Measurements from ENCODE around the gene FNIP2. TPM values are rescaled to one million over a fixed set of nuclear protein-coding genes. Genes with fewer than 3 reads are reported as not detected.
"Not testable (repeated sequence)": the region's sequence is repeated elsewhere in the genome, so short reads cannot be mapped to it uniquely, and the experiment has no call there.

Gene FNIP2
- total and polyA plus RNA-seq, 4 donors = 8.8 to 88.7 (median 23.5) TPM

GRCh38 chr4:158808399-158808798 lies 39.6 kb downstream of the FNIP2 start:
- H3K4me3 ChIP-seq (ENCODE audit: low read depth in 1 of 3, low read length in 3 of 3) = peak overlapping the region in 1 of 3 donors; percentile 32
- no peaks in the 10 kb centered on the region for H3K9me3 ChIP-seq (ENCODE audit: control insufficient read depth in 4 of 4, low read length in 3 of 4)
- no peaks in the 10 kb centered on the region for H3K36me3 ChIP-seq (ENCODE audit: control insufficient read depth in 4 of 4, insufficient read depth in 3 of 4, low read depth in 1 of 4, low read length in 3 of 4)
- H3K9ac ChIP-seq (ENCODE audit: low read depth in 1 of 2, low read length in 2 of 2) = no peak overlapping the region
- DNase-seq (ENCODE audit: low spot score) = no peak
- TF ChIP-seq MAX (IDR thresholded peaks at IDR 0.05) = no peak
- no peak for TF ChIP-seq GABPA (IDR thresholded peaks at IDR 0.05 in 1 of 2, conservative IDR thresholded peaks at IDR 0.05 in 1 of 2)
- TF ChIP-seq EGR1 (IDR thresholded peaks at IDR 0.05; ENCODE audit: low read depth in 2 of 2) = no peak
- no peak for TF ChIP-seq ATF3 (IDR thresholded peaks at IDR 0.05)
- TF ChIP-seq ZBTB33 (IDR thresholded peaks at IDR 0.05) = no peak
- TF ChIP-seq CTCF (IDR thresholded peaks at IDR 0.05; ENCODE audit: low read depth, low read length, missing input control) = no peak
- peak; percentile 42 for TF ChIP-seq YY1 (IDR thresholded peaks at IDR 0.05)
- TF ChIP-seq FOXA1 (IDR thresholded peaks at IDR 0.05) = no peak
- peak; percentile 28 for TF ChIP-seq SP1 (IDR thresholded peaks at IDR 0.05)
- TF ChIP-seq REST (IDR thresholded peaks at IDR 0.05) = no peak
- peak in 1 of 2 donors; percentile 32 for TF ChIP-seq JUND (IDR thresholded peaks at IDR 0.05)
- TF ChIP-seq RXRA (IDR thresholded peaks at IDR 0.05) = peak; percentile 32 to 56
- TF ChIP-seq NR2F2 (IDR thresholded peaks at IDR 0.05) = no peak
- no peak for TF ChIP-seq FOXA2 (IDR thresholded peaks at IDR 0.05)
- no peak for TF ChIP-seq TAF1 (conservative IDR thresholded peaks at IDR 0.05)
- peak in 1 of 2 donors; percentile 29 for TF ChIP-seq RAD21 (IDR thresholded peaks at IDR 0.05)
- TF ChIP-seq HNF4G (IDR thresholded peaks at IDR 0.05) = peak; percentile 42
- peak; percentile 87 to 90 for TF ChIP-seq HNF4A (conservative IDR thresholded peaks at IDR 0.05)
- 25% methylated on average over 3 of the region's 3 CpGs for WGBS
- H3K4me1 ChIP-seq (ENCODE audit: control insufficient read depth in 4 of 4, insufficient read depth in 4 of 4, low read length in 3 of 4) = peaks cover 14 to 66% (median 44%) of the 10 kb centered on the region in 4 donors
- no peaks in the 10 kb centered on the region for H3K27me3 ChIP-seq (ENCODE audit: control insufficient read depth in 4 of 4, insufficient read depth in 4 of 4, low read length in 3 of 4)
- peak overlapping the region; percentile 36 to 53 for H3K27ac ChIP-seq (ENCODE audit: low read depth in 1 of 2, low read length in 2 of 2)

- WGBS = 82% methylated on average over 4 of the region's 4 CpGs
- not testable (repeated sequence) for H3K27me3 ChIP-seq (ENCODE audit: control insufficient read depth in 4 of 4, insufficient read depth in 4 of 4, low read length in 3 of 4)
Measured at GRCh38 chr4:158809208-158809607, 40.4 kb downstream of the FNIP2 start.

More at GRCh38 chr4:158809208-158809607, 40.4 kb downstream of the FNIP2 start:
- not testable (repeated sequence) for H3K4me3 ChIP-seq (ENCODE audit: low read depth in 1 of 3, low read length in 3 of 3); DNase-seq (ENCODE audit: low spot score); H3K9ac ChIP-seq (ENCODE audit: low read depth in 1 of 2, low read length in 2 of 2); H3K36me3 ChIP-seq (ENCODE audit: control insufficient read depth in 4 of 4, insufficient read depth in 3 of 4, low read depth in 1 of 4, low read length in 3 of 4); H3K9me3 ChIP-seq (ENCODE audit: control insufficient read depth in 4 of 4, low read length in 3 of 4)
- H3K4me1 ChIP-seq (ENCODE audit: control insufficient read depth in 4 of 4, insufficient read depth in 4 of 4, low read length in 3 of 4) = peaks cover 21 to 74% (median 52%) of the 10 kb centered on the region in 4 donors
- H3K27ac ChIP-seq (ENCODE audit: low read depth in 1 of 2, low read length in 2 of 2) = peak overlapping the region; percentile 39 to 67

Measured in liver (tissue), 9 donors.